Stimulated activated CD4-positive, alpha-beta T cell treated with anti-CD3 and anti-CD28 coated beads, Interleukin-1b, Interleukin-23, amount 100 ng/mL, for 24 hours (primary cell): Measurements from ENCODE around the gene STK31.
A peak's percentile ranks its signal among the peaks of the same experiment; 100 is the strongest.
"Not testable (repeated sequence)": the region's sequence is repeated elsewhere in the genome, so short reads cannot be mapped to it uniquely, and the experiment has no call there.

Source experiments
- DNase-seq, 4 experiments: peaks; one replicate each; pipeline ENCODE4 v3.0.0-alpha.2; 2020; ENCODE audit warnings: low read depth in 4 of 4, low spot score in 1 of 4

STK31 gene, protein sequence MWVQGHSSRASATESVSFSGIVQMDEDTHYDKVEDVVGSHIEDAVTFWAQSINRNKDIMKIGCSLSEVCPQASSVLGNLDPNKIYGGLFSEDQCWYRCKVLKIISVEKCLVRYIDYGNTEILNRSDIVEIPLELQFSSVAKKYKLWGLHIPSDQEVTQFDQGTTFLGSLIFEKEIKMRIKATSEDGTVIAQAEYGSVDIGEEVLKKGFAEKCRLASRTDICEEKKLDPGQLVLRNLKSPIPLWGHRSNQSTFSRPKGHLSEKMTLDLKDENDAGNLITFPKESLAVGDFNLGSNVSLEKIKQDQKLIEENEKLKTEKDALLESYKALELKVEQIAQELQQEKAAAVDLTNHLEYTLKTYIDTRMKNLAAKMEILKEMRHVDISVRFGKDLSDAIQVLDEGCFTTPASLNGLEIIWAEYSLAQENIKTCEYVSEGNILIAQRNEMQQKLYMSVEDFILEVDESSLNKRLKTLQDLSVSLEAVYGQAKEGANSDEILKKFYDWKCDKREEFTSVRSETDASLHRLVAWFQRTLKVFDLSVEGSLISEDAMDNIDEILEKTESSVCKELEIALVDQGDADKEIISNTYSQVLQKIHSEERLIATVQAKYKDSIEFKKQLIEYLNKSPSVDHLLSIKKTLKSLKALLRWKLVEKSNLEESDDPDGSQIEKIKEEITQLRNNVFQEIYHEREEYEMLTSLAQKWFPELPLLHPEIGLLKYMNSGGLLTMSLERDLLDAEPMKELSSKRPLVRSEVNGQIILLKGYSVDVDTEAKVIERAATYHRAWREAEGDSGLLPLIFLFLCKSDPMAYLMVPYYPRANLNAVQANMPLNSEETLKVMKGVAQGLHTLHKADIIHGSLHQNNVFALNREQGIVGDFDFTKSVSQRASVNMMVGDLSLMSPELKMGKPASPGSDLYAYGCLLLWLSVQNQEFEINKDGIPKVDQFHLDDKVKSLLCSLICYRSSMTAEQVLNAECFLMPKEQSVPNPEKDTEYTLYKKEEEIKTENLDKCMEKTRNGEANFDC

GRCh38 chr7:23710000-23710399, at the start of gene STK31:
TSS of gene STK31 (plus strand) at chr7:23710219. CDS start at chr7:23710286, 67 bp downstream.
- DNase-seq, result no peak

GRCh38 chr7:23661385-23661784, 48.6 kb upstream of the STK31 start:
- no peak for DNase-seq

- DNase-seq, result no peak
These were observed 47.7 kb upstream of the STK31 start for GRCh38 chr7:23662124-23662983.

GRCh38 chr7:23662984-23663313, 47.1 kb upstream of the STK31 start:
- DNase-seq, result no peak

DNA sequence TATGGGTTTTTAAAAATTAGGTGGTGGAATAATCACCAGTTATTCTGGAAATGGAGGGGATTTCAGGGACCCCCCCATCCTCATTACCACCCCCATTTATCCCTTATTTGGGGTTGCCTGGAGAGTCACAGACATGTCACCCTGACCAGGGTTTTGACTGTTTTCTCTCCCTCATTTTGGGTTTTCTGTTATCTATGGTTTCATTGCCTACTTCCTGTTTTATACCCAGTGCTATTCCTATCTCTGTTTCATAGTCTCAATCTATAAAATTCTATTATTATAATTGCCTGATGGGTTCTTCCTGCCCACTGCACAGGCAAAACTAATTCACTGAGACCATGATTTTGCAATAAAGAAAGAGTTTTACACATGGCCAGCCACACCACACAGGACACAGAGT, 45.9 kb upstream of the STK31 start:
- no peak for DNase-seq

DNA sequence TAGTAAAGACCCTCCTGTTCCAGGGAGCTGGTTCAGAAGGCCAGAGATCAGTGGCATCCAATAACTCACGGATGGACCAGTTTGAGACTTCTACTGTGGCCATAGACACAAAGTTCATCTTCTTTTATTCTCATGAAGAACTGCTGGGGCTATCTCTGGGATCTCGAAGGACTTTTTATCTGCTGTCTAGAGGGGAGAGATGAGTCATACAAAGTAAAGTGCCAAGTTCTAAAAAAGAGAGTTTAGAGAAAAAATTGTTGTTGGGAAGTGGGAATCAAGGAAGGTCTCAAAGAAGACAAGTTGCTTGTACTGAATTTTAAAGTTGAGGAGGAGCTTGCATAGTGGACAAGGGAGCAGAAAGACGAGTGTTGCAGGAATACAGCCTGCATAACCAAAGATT, 38.0 kb upstream of the STK31 start:
- DNase-seq, result no peak

DNA sequence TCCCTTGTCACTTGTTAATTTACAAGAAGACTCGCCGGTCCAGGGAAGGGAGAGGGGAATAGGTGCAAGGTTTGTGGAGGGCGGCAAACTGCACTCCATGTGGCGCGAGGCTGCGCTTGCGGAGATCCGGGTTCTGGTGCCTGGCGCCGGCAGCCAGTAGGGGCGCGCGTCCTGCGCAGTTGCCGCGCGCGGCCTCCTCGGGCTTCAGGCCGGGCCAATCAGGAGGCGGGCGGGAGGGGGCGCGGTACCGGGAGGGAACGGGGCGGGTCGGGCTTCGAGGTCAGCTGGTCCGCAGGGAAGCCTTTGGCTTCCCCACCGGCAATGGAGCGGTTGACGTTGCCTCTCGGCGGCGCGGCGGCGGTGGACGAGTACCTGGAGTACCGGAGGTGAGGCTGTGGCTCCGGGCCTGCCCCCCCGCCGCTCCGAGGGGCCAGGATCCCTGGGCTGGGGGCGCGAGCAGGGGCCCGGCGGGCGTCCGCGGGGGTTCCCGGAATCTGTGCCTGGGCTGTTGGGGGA, 30.1 kb upstream of the STK31 start, which contains the start of gene FAM221A:
Gene FAM221A (plus strand): TSS at position 302 of the 516 bp plus-strand sequence. CDS start 20 bp downstream, at position 322.
- DNase-seq, result peak; percentile 46 to 77 (median 70)

GRCh38 chr7:23680414-23681405, 29.3 kb upstream of the STK31 start:
- DNase-seq, result peak in 3 of 4 experiments; percentile 3 to 24 (median 5)

DNA sequence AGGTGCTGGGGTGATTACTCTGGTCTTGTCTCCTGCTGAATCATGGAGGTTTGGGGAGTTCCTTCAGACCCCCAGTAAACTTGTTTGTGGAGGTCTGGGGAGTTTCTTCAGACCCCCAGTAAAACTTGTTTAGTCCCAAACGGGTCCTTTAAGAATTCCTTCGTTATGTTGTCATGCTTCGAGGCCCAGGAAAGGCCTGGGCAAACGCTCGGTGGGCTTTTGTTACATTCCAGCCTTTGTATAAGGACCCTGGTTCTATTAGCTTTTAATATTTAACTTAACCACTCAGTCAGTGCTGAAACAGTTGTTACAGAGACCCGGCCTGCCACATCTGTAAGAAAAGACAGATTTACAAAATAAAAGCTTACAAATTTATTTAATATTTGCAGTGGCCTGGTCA, 26.0 kb upstream of the STK31 start:
- not testable (repeated sequence) for DNase-seq

- DNase-seq, result no peak
These were observed 24.3 kb upstream of the STK31 start for GRCh38 chr7:23685731-23686130.

- DNase-seq, result no peak
These were observed 23.0 kb upstream of the STK31 start for GRCh38 chr7:23687011-23687410.

GRCh38 chr7:23689165-23689564, 20.9 kb upstream of the STK31 start:
- DNase-seq, result no peak

- DNase-seq, result no peak
These were observed 18.7 kb upstream of the STK31 start for GRCh38 chr7:23691320-23691719.

- no peak for DNase-seq
These were observed 16.8 kb upstream of the STK31 start for GRCh38 chr7:23693224-23693623.

DNA sequence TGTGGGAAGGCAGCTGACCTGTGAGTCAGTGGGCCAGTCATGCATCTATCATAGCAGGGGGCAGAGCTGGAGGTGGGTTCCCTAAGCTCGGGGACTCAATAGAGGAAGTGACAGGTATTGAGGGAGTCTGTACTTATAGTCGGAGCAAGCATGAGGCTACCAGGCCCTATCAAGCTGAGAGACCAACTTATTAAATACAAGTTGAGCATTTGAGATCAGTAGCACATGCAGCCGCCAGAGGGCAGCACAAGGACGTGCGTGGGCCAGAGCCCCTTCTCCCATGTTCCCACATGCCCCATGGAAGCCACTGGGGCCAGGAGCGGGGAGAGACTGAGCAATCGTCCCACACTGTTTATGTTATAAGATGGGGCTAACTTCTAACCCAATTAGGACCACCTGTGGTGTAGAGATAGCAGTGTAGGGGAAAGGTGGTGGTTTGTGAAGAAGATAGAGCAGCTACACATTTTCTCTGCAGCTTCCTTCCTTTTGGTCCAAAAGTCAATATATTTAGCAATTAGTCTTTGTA, 13.0 kb upstream of the STK31 start:
- DNase-seq, result peak in 3 of 4 experiments; percentile 23 to 32 (median 28)

DNA sequence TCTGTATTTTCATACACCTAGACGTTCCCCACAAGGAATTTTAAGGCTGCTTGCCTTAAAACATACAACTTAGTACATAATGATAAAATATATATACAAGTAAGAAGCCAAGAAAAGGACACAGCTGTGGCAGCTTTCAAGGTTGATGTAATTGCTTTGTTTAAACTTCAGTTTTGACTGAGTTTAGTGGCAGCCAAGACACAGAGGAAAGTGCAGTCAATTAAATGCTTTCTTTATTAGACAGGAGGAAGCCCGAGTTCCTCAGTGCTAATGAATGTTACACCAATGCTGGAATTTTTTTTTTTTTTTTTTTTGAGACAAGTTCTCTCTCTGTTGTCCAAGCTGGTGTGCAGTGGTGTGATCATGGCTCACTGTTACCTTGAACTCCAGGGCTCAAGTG, 11.2 kb upstream of the STK31 start:
- no peak for DNase-seq

GRCh38 chr7:23700046-23700445, 10.0 kb upstream of the STK31 start:
- no peak for DNase-seq

- no peak for DNase-seq
These were observed 803 bp upstream of the STK31 start for GRCh38 chr7:23709081-23709750.
